Measurements from ENCODE around the gene MYL7. TPM values are rescaled to one million over a fixed set of nuclear protein-coding genes. Genes with fewer than 3 reads are reported as not detected.

The MYL7 gene
- total and polyA plus RNA-seq, 2 experiments from 2014 or later, result 4.8 TPM; not detected in 1

- H4K20me1 ChIP-seq (replicated peaks; ENCODE audit: insufficient read depth), result no peaks in the 10 kb centered on the region
- H3K4me1 ChIP-seq (ENCODE audit: insufficient read depth), result no peaks in the 10 kb centered on the region
- H3K4me2 ChIP-seq, result no peak overlapping the region
- H3K27ac ChIP-seq (ENCODE audit: low read depth), result no peak overlapping the region
- no peaks in the 10 kb centered on the region for H3K79me2 ChIP-seq (replicated peaks; ENCODE audit: insufficient read depth)
- 0 out of 2 replicates have a peak, but pooled peaks cover 12% of the 10 kb centered on the region for H3K9me2 ChIP-seq (ENCODE audit: insufficient read depth)
- no peaks in the 10 kb centered on the region; the same call in 2 of the 3 replicates for H3K36me3 Mint-ChIP-seq (ENCODE audit: low read depth)
- no peaks in the 10 kb centered on the region for H3K36me3 ChIP-seq (ENCODE audit: insufficient read depth)
- no peak for ATAC-seq
- H3K27ac Mint-ChIP-seq, result no peak overlapping the region
- H3K4me3 ChIP-seq, result no peak overlapping the region
- no peak overlapping the region for H3K4me3 Mint-ChIP-seq
- H3K9me3 Mint-ChIP-seq, result peaks cover 13% of the 10 kb centered on the region
- peaks cover 20% of the 10 kb centered on the region for H3K4me1 Mint-ChIP-seq
- H2AFZ ChIP-seq, result no peak overlapping the region
- no peaks in the 10 kb centered on the region for H3K27me3 ChIP-seq (ENCODE audit: insufficient read depth)
- no peak for TF ChIP-seq NANOG (IDR thresholded peaks at IDR 0.05; ENCODE audit: borderline replicate concordance)
- TF ChIP-seq ZNF331 (CRISPR knock-in tag; IDR thresholded peaks at IDR 0.05; ENCODE audit: low read depth), result no peak
- no peak for TF ChIP-seq ETS1 (IDR thresholded peaks at IDR 0.05)
- TF ChIP-seq ZNF462 (CRISPR knock-in tag; IDR thresholded peaks at IDR 0.05), result no peak
- TF ChIP-seq CTCF (conservative IDR thresholded peaks at IDR 0.05; ENCODE audit: low read depth in 2 of 2), result no peak
- TF ChIP-seq REST (IDR thresholded peaks at IDR 0.05; ENCODE audit: unreplicated experiment), result no peak
- no peak for TF ChIP-seq ZNF114 (CRISPR knock-in tag; IDR thresholded peaks at IDR 0.05)
- no peak for TF ChIP-seq EZH2phosphoT487 (IDR thresholded peaks at IDR 0.05; ENCODE audit: unreplicated experiment)
- peaks cover 13% of the 10 kb centered on the region for H3K27me3 Mint-ChIP-seq (ENCODE audit: insufficient read depth, low read depth, poor library complexity)
- no peak for DNase-seq (ENCODE audit: low spot score)
- H3F3A ChIP-seq (replicated peaks; ENCODE audit: low read depth), result no peaks in the 10 kb centered on the region
Observed at GRCh38 chr7:44185729-44186128, 44.6 kb upstream of the MYL7 start.
